SH-SY5Y (cell line): ENCODE results near the gene ABTB2.

Experiments used
- GATA2 ChIP-seq: IDR thresholded peaks from 2 replicates; pipeline ENCODE4 v1.6.1; 2011; ENCODE audit warnings: mild to moderate bottlenecking, low read depth, low read length
- GATA3 ChIP-seq: IDR thresholded peaks from 2 replicates; pipeline ENCODE4 v1.6.1; 2011; ENCODE audit warnings: low read depth, mild to moderate bottlenecking, low read length, moderate library complexity

DNA sequence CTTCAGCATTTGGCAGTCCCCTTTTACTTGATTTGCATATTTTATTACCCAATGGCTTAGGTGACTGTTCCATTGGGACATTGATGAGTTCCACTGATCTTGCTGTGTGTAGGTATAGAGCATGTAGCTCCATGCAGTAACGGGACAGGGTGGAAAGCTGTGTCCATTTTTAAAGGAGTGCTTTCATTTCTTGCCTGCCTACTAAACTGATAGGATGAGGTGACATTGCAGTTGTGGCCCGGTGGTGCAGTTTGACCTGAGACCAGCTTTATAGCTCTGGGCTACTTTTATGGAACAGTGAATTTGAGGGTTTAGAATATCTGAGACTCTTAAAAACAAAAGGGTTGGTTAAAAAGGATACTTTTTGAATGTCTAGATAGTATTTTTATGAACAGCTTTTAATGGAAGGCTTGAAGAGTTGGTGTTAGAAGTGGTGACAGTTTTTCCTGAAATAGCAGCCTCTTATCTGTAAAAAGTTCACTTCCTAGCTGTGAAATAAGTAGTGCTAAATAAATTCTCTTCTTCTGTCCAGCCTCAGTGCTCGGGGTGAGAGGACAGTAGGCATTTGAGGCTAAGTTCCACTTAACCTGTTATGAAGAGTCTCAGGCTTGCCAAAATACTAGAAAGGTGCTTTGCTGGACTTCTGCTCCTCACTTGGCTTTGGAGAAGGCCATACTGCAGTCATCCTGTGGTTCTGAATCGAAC, 225.4 kb downstream of the ABTB2 start:
- no peak for TF ChIP-seq GATA2
- TF ChIP-seq GATA3 = no peak
